Thoracic aorta (tissue), 2 donors: ENCODE results near the gene HCFC2. TPM values are rescaled to one million over a fixed set of nuclear protein-coding genes. Genes with fewer than 3 reads are reported as not detected.
A peak's percentile ranks its signal among the peaks of the same experiment; 100 is the strongest.

Source experiments
- ATAC-seq: fragments of 150-250 bp; one replicate; pipeline ENCODE4 v1.8.0; 2017; ENCODE audit warnings: low read depth; ENCODE audit not compliant: insufficient number of reproducible peaks, low FRiP score
- DNase-seq: peaks from one replicate; pipeline ENCODE4 v3.0.0-alpha.2; 2020; ENCODE audit warnings: low spot score
- H3K27ac ChIP-seq, 2 donors: fragments of 200-600 bp; sonication (generic); 1 replicate in 1 of 2; 2 replicates in 1 of 2; pipeline ENCODE4 v1.5.1; 2016; ENCODE audit warnings: mild to moderate bottlenecking in 2 of 2, moderate library complexity in 2 of 2
- H3K27me3 ChIP-seq: fragments of 200-600 bp; sonication (generic); replicated peaks from 2 replicates; pipeline ENCODE4 v1.6.0; 2016; ENCODE audit warnings: mild to moderate bottlenecking; ENCODE audit not compliant: insufficient read depth
- H3K36me3 ChIP-seq: fragments of 200-600 bp; sonication (generic); one replicate; pipeline ENCODE4 v1.5.1; 2016
- H3K4me1 ChIP-seq, 2 donors: fragments of 200-600 bp; sonication (generic); 1 replicate in 1 of 2; 2 replicates in 1 of 2; pipeline versions ENCODE4 v1.5.1 to v1.6.0; 2016; ENCODE audit warnings: low read depth in 2 of 2, mild to moderate bottlenecking in 1 of 2; ENCODE audit not compliant: control insufficient read depth in 1 of 2
- H3K4me3 ChIP-seq: fragments of 200-600 bp; sonication (generic); 2 replicates; pipeline ENCODE4 v1.5.1; 2016; ENCODE audit warnings: mild to moderate bottlenecking
- H3K9me3 ChIP-seq: fragments of 200-600 bp; sonication (generic); 2 replicates; pipeline ENCODE4 v1.5.1; 2016
- total RNA-seq, 2 donors: library from RNA; depleted of rRNA; stranded (reverse); fragments of >200 nt; gene quantifications; one replicate each; pipeline versions ENCODE4 v1.1.0 to v1.2.3, GENCODE V29; 2016
- TF ChIP-seq, protein P1 (sequence below): fragments of 200-600 bp; sonication (generic); IDR thresholded peaks from one replicate; pipeline ENCODE4 v1.5.1; 2019; ENCODE audit warnings: antibody characterized with exemption

Gene HCFC2
- total RNA-seq, 2 donors from 2014 or later: 24.1 to 28.6 TPM

DNA sequence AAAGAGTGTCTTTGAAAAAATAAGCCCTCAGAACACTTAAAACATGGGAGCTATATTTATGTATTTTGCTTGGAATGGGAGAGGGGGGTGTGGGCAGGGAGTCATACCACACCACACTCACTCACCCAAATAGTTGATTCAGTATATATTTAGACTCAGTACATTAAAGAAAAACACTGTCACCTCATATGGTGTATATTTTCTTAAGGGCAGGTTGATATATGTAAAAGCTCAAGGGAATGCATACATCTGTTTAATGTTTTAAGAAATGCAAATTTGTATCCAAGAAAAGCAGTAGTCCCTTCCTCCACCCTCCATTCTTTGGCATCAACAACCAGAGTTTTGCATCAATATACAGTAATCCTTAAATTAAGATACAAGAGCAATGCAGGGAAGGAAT, 72.2 kb downstream of the HCFC2 start:
- Histone ChIP-seq H3K9me3 (no peaks in the 10 kb centered on the region), H3K4me1 (peaks cover 21 to 66% of the 10 kb centered on the region in 2 donors), H3K4me3 (peak overlapping the region; percentile 73), H3K27me3 (no peaks in the 10 kb centered on the region), H3K27ac (peak overlapping the region; percentile 82 to 93), H3K36me3 (peaks cover 4% of the 10 kb centered on the region)
- TF ChIP-seq, protein P1, sequence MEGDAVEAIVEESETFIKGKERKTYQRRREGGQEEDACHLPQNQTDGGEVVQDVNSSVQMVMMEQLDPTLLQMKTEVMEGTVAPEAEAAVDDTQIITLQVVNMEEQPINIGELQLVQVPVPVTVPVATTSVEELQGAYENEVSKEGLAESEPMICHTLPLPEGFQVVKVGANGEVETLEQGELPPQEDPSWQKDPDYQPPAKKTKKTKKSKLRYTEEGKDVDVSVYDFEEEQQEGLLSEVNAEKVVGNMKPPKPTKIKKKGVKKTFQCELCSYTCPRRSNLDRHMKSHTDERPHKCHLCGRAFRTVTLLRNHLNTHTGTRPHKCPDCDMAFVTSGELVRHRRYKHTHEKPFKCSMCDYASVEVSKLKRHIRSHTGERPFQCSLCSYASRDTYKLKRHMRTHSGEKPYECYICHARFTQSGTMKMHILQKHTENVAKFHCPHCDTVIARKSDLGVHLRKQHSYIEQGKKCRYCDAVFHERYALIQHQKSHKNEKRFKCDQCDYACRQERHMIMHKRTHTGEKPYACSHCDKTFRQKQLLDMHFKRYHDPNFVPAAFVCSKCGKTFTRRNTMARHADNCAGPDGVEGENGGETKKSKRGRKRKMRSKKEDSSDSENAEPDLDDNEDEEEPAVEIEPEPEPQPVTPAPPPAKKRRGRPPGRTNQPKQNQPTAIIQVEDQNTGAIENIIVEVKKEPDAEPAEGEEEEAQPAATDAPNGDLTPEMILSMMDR: no peak
- ATAC-seq: no peak
- no peak for DNase-seq

DNA sequence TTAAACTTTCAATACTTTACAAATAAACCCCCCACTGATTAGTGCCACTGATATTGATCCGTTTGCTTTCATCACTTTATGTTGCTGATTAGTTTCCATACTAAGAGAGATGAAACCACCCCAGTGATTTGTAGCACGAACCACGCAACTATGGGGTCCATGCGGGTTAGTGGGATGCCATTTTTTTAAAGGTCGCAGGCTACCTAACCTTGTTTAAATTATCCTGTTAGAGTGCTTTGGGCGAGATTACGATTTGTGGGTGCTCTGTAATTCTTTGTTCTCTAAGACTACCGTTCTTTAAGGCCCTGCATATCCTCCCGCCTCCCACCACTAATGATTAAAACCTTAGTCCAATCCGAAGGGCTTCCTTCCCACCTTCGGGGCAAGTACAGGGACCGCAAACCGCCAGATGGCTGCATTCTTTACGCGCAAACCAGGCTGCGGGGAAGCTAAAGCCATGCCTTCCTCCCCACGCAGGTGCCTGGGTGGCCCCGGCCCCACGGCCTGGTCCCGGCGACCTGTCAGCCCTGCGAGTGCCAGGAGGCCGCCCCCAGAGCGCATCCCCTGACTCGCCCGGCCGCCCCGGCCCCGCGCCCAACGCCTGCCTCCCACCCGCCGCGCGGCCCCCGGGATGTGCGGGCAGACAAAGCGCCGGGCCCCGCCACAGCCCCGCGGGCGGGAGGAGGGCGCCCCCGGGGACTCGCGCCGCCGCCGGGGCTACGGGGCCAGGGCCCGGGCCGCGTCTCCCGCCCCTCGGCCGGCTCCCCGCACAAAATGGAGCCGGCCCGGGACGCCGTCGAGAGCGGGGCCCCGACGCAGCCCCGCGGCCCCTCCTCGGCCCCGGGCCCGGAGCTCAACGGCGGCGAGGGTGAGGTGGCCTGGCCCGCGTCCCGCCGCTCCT, 72.9 kb downstream of the HCFC2 start:
- H3K27me3 ChIP-seq: no peaks in the 10 kb centered on the region
- ATAC-seq: no peak
- no peak for DNase-seq

DNA sequence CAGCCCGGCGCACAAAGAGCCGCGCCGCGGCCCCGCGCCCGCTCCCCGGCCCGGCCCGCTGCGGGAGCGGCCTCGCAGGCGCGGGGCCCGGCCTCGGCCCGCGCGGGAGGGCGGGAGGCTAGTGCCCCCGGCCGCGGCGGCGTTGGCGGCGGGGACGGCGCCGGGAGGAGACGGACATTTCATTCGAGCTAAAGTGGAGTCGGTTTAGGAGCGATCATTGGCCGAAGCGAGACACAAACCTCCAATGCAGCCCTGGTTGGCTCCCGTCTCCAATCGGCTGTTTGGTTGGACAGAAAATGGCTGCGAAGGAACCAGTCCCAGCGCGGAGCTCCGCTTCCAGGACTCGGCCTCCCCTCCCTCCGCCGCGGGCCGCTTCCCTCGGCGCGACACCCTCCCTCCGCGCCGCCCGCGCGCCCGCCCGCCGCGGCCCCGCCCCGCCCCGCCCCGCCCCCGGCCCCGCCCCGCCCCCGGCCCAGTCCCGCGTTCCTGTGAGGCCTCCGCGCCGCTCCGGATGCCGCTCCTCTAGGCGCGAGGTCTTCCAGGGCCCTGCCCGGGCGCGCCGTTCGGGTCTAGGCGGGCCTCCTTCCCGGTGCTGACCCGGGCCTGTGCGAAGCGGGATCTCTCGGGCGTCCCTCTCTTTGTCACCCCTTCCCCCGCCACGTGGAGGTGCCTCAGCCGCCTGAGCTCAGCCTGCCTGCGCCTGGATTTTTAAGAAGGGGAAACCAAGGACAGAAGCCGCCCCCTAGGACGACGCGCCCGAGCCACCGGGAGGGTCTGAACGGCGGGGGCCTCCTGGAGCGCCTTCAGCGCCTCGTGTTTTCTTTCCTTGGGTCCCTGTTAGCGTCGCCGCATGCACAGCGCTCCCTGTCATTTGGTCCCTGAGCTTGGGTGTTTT, 73.8 kb downstream of the HCFC2 start, which contains the start of gene NFYB:
Gene NFYB, minus strand, starts transcription at position 309 of the 895 bp plus-strand sequence. CDS start 2,757 bp downstream, outside the sequence.
- H3K27me3 ChIP-seq: no peaks in the 10 kb centered on the region
- DNase-seq: peak; percentile 89
- TF ChIP-seq, protein P1: no peak
- H3K27ac ChIP-seq: peak within 1 kb of the TSS; percentile 87 to 93
- ATAC-seq: peak; percentile 94
- peaks cover 2% of the 10 kb centered on the region for H3K36me3 ChIP-seq
- H3K4me1 ChIP-seq: peaks cover 21 to 50% of the 10 kb centered on the region in 2 donors
- H3K9me3 ChIP-seq: no peaks in the 10 kb centered on the region
- H3K4me3 ChIP-seq: peak within 1 kb of the TSS; percentile 79

More for the DNA sequence above, 72.9 kb downstream of the HCFC2 start:
- TF ChIP-seq, protein P1: no peak
- Histone ChIP-seq H3K9me3 (no peaks in the 10 kb centered on the region), H3K27ac (peak overlapping the region; percentile 82 to 93), H3K4me3 (peak overlapping the region; percentile 73), H3K4me1 (peaks cover 21 to 59% of the 10 kb centered on the region in 2 donors), H3K36me3 (peaks cover 4% of the 10 kb centered on the region)

DNA sequence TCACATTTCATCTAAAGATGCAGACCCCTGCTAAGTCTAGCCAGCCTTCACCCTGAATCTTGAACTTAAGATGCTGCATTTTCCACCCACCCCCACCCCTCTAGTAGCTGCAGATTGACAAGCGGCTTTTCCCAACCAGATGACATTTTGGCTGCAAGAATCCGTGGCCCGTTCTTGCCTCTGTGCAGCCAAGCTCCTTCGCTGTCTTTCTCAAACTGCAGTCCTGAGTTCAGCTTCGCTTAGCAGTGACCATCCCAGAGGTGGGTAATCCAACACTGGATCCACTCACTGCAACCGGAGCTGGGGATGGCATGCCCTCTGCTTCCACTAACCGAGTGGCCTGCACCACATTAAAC, 74.4 kb downstream of the HCFC2 start:
- Histone ChIP-seq H3K36me3 (no peaks in the 10 kb centered on the region), H3K27me3 (no peaks in the 10 kb centered on the region), H3K27ac (peak overlapping the region; percentile 87 to 90), H3K4me1 (peaks cover 17 to 44% of the 10 kb centered on the region in 2 donors), H3K9me3 (no peaks in the 10 kb centered on the region), H3K4me3 (peak overlapping the region; percentile 79)
- DNase-seq (no peak), ATAC-seq (no peak)
- TF ChIP-seq, protein P1: no peak

DNA sequence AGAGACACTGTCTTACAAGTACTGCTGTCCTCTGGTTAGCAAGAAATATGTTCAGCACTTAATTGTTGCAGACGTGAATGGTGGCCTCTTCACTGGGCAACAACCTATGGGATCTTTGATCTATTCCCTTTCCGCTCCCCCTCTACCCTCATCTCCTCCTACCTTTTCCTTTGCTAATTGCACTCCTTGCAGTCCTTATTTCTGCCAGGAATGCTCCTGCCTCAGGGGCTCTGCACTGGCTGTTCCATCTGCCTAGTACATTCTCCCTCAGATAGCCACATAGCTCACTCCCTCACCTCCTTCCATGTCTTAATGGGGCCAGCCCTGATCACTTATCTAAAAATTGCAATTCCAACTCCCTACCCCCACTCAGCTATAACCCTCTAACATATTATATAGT, 78.2 kb downstream of the HCFC2 start:
- DNase-seq (no peak), ATAC-seq (no peak)
- H3K27me3 ChIP-seq: no peaks in the 10 kb centered on the region
- H3K4me3 ChIP-seq: no peak overlapping the region
- H3K36me3 ChIP-seq: no peaks in the 10 kb centered on the region
- TF ChIP-seq, protein P1: no peak
- H3K4me1 ChIP-seq: peaks cover 0 to 11% of the 10 kb centered on the region in 2 donors
- H3K9me3 ChIP-seq: no peaks in the 10 kb centered on the region
- no peak overlapping the region for H3K27ac ChIP-seq
